Liver (tissue), 9 donors: ENCODE data around the gene LAMP5. TPM values are rescaled to one million over a fixed set of nuclear protein-coding genes. Genes with fewer than 3 reads are reported as not detected.

Experiments
- DNase-seq: peaks from one replicate; pipeline ENCODE4 v3.0.0-alpha.2; 2017; ENCODE audit warnings: low spot score
- H3K27ac ChIP-seq, 2 donors: one replicate each; pipeline ENCODE4 v1.7.0; 2013; ENCODE audit warnings: inconsistent platforms in 2 of 2, low read length in 2 of 2, control low read depth in 1 of 2, low read depth in 1 of 2, mild to moderate bottlenecking in 1 of 2
- H3K27me3 ChIP-seq, 4 donors: one replicate each; pipeline versions ENCODE4 v1.6.1 to v1.7.0; 2013; ENCODE audit warnings: low read length in 3 of 4, inconsistent platforms in 1 of 4, mild to moderate bottlenecking in 1 of 4, moderate library complexity in 1 of 4; ENCODE audit not compliant: control insufficient read depth in 4 of 4, insufficient read depth in 4 of 4
- H3K36me3 ChIP-seq, 4 donors: one replicate each; pipeline versions ENCODE4 v1.6.1 to v1.7.0; 2013; ENCODE audit warnings: low read length in 3 of 4, mild to moderate bottlenecking in 3 of 4, low read depth in 1 of 4, moderate library complexity in 1 of 4; ENCODE audit not compliant: control insufficient read depth in 4 of 4, insufficient read depth in 3 of 4
- H3K4me1 ChIP-seq, 4 donors: one replicate each; pipeline versions ENCODE4 v1.6.1 to v1.7.0; 2013; ENCODE audit warnings: low read length in 3 of 4, mild to moderate bottlenecking in 3 of 4, moderate library complexity in 1 of 4; ENCODE audit not compliant: control insufficient read depth in 4 of 4, insufficient read depth in 4 of 4
- H3K4me3 ChIP-seq, 3 donors: one replicate each; pipeline versions ENCODE4 v1.6.1 to v1.7.0; 2013; ENCODE audit warnings: low read length in 3 of 3, control low read depth in 1 of 3, low read depth in 1 of 3, mild to moderate bottlenecking in 1 of 3
- H3K9ac ChIP-seq, 2 donors: one replicate each; pipeline ENCODE4 v1.7.0; 2013; ENCODE audit warnings: low read length in 2 of 2, mild to moderate bottlenecking in 2 of 2, moderate library complexity in 2 of 2, control low read depth in 1 of 2, low read depth in 1 of 2
- H3K9me3 ChIP-seq, 4 donors: one replicate each; pipeline versions ENCODE4 v1.6.1 to v1.7.0; 2013; ENCODE audit warnings: low read length in 3 of 4; ENCODE audit not compliant: control insufficient read depth in 4 of 4
- ATF3 ChIP-seq: IDR thresholded peaks from 2 replicates; pipeline ENCODE4 v1.6.1; 2016; ENCODE audit warnings: antibody characterized with exemption
- CTCF ChIP-seq: fragments of 150-350 bp; IDR thresholded peaks from 2 replicates; pipeline ENCODE4 v1.5.1; 2017; ENCODE audit warnings: improper control_type of control experiment, low read depth, low read length; ENCODE audit not compliant: missing input control
- EGR1 ChIP-seq, 2 donors: IDR thresholded peaks; 2 replicates each; pipeline ENCODE4 v1.6.1; 2016 to 2018; ENCODE audit warnings: antibody characterized with exemption in 2 of 2, low read depth in 2 of 2
- FOXA1 ChIP-seq: IDR thresholded peaks from 2 replicates; pipeline ENCODE4 v1.6.1; 2016; ENCODE audit warnings: antibody characterized with exemption
- FOXA2 ChIP-seq: IDR thresholded peaks from 2 replicates; pipeline ENCODE4 v1.6.1; 2016; ENCODE audit warnings: antibody characterized with exemption
- GABPA ChIP-seq, 2 donors: IDR thresholded peaks in 1 of 2; conservative IDR thresholded peaks in 1 of 2; 2 replicates each; pipeline ENCODE4 v1.6.1; 2016; ENCODE audit warnings: antibody characterized with exemption in 2 of 2, mild to moderate bottlenecking in 1 of 2, moderate library complexity in 1 of 2
- HNF4A ChIP-seq, 2 donors: conservative IDR thresholded peaks; 2 replicates each; pipeline ENCODE4 v1.6.1; 2016; ENCODE audit warnings: antibody characterized with exemption in 2 of 2, mild to moderate bottlenecking in 2 of 2
- HNF4G ChIP-seq: IDR thresholded peaks from 2 replicates; pipeline ENCODE4 v1.6.1; 2016; ENCODE audit warnings: antibody characterized with exemption
- JUND ChIP-seq, 2 donors: IDR thresholded peaks; 2 replicates each; pipeline ENCODE4 v1.6.1; 2016; ENCODE audit warnings: antibody characterized with exemption in 2 of 2
- MAX ChIP-seq: IDR thresholded peaks from 2 replicates; pipeline ENCODE4 v1.6.1; 2016; ENCODE audit warnings: antibody characterized with exemption
- NR2F2 ChIP-seq: IDR thresholded peaks from 2 replicates; pipeline ENCODE4 v1.6.1; 2016; ENCODE audit warnings: antibody characterized with exemption
- RAD21 ChIP-seq, 2 donors: IDR thresholded peaks; 2 replicates each; pipeline ENCODE4 v1.6.1; 2016; ENCODE audit warnings: antibody characterized with exemption in 2 of 2, mild to moderate bottlenecking in 2 of 2
- RXRA ChIP-seq, 2 donors: IDR thresholded peaks; 2 replicates each; pipeline ENCODE4 v1.6.1; 2017 to 2018; ENCODE audit warnings: antibody characterized with exemption in 2 of 2, mild to moderate bottlenecking in 1 of 2
- SP1 ChIP-seq: IDR thresholded peaks from 2 replicates; pipeline ENCODE4 v1.6.1; 2018; ENCODE audit warnings: antibody characterized with exemption, mild to moderate bottlenecking
- TAF1 ChIP-seq: conservative IDR thresholded peaks from 2 replicates; pipeline ENCODE4 v1.6.1; 2016; ENCODE audit warnings: antibody characterized with exemption, mild to moderate bottlenecking
- YY1 ChIP-seq: IDR thresholded peaks from 2 replicates; pipeline ENCODE4 v1.6.1; 2016; ENCODE audit warnings: antibody characterized with exemption, mild to moderate bottlenecking
- ZBTB33 ChIP-seq: IDR thresholded peaks from 2 replicates; pipeline ENCODE4 v1.6.1; 2016; ENCODE audit warnings: antibody characterized with exemption
- WGBS: extraction: QIAGEN DNeasy Blood & Tissue Kit; methylation state at CpG from one replicate; pipeline ENCODE4 v1.1.7; 2013; 5-methylcytosine and 5-hydroxymethylcytosine counted together
- polyA plus RNA-seq, 2 donors: library from polyadenylated mRNA; stranded (reverse) in 1 of 2; unstranded in 1 of 2; fragments of 200-250 nt in 1 of 2; fragments of >200 nt in 1 of 2; fragmentation: Nextera tagmentation in 1 of 2; extraction: Ambion mirVana in 1 of 2; gene quantifications; one replicate each; pipeline versions ENCODE4 v1.2.1 to v1.2.3, GENCODE V29; 2013 to 2015
- total RNA-seq, 2 donors: library from RNA; depleted of rRNA; stranded (reverse); fragments of >200 nt; gene quantifications; one replicate each; pipeline ENCODE4 v1.2.3, GENCODE V29; 2014
- donor health status: healthy.
- donor health status: healthy.
- donor health status: healthy.
- donor health status: healthy.
- donor health status: healthy.

The LAMP5 gene
- total and polyA plus RNA-seq, 4 donors, result 0.08 to 0.09 TPM; not detected in 2

- Histone ChIP-seq H3K9me3 (no peaks in the 10 kb centered on the region), H3K9ac (no peak overlapping the region), H3K36me3 (no peaks in the 10 kb centered on the region), H3K4me3 (no peak overlapping the region), H3K4me1 (no peaks in the 10 kb centered on the region), H3K27ac (no peak overlapping the region), H3K27me3 (peaks cover 0 to 4% (median 0%) of the 10 kb centered on the region in 4 donors)
- 69% methylated on average over 2 of the region's 2 CpGs for WGBS
- TF ChIP-seq FOXA1 (no peak), RXRA (IDR thresholded peaks at IDR 0.05) (no peak), CTCF (no peak), SP1 (no peak), ZBTB33 (no peak), EGR1 (IDR thresholded peaks at IDR 0.05; ENCODE audit: low read depth in 2 of 2) (no peak), YY1 (no peak), MAX (no peak), TAF1 (no peak), RAD21 (IDR thresholded peaks at IDR 0.05) (no peak), HNF4A (conservative IDR thresholded peaks at IDR 0.05) (no peak)
- DNase-seq, result no peak
These were observed 21.1 kb downstream of the LAMP5 start for GRCh38 chr20:9535449-9535848.

GRCh38 chr20:9543214-9543613, 28.8 kb downstream of the LAMP5 start:
- Histone ChIP-seq H3K36me3 (no peaks in the 10 kb centered on the region), H3K27ac (no peak overlapping the region), H3K4me1 (no peaks in the 10 kb centered on the region), H3K27me3 (peaks cover 0 to 9% (median 1%) of the 10 kb centered on the region in 4 donors), H3K9ac (no peak overlapping the region), H3K9me3 (no peaks in the 10 kb centered on the region), H3K4me3 (no peak overlapping the region)
- DNase-seq, result no peak
- WGBS, result 48% methylated on average over 4 of the region's 4 CpGs
- no peak for TF ChIP-seq EGR1 (IDR thresholded peaks at IDR 0.05; ENCODE audit: low read depth in 2 of 2)
- no peak for TF ChIP-seq NR2F2
- no peak for TF ChIP-seq HNF4G
- TF ChIP-seq ATF3, result no peak
- no peak for TF ChIP-seq GABPA (IDR thresholded peaks at IDR 0.05 in 1 of 2, conservative IDR thresholded peaks at IDR 0.05 in 1 of 2)
- TF ChIP-seq TAF1, result no peak
- TF ChIP-seq ZBTB33, result no peak
- TF ChIP-seq MAX, result no peak
- no peak for TF ChIP-seq RXRA (IDR thresholded peaks at IDR 0.05)
- TF ChIP-seq SP1, result no peak
- no peak for TF ChIP-seq HNF4A (conservative IDR thresholded peaks at IDR 0.05)
- no peak for TF ChIP-seq FOXA2
- no peak for TF ChIP-seq YY1
- no peak for TF ChIP-seq JUND (IDR thresholded peaks at IDR 0.05)
